A549 (cell line): ENCODE measurements around the gene UGT1A4. TPM values are rescaled to one million over a fixed set of nuclear protein-coding genes. Genes with fewer than 3 reads are reported as not detected.

Source experiments
- ATAC-seq, 2 experiments: fragments of 200-7000 bp in 1 of 2; fragments of >200 bp in 1 of 2; cut with Nextera tagmentation in 1 of 2; cut with Tn5 transposase in 1 of 2; 3 replicates each; pipeline versions ENCODE4 v1.8.0 to v1.9.1; 2018 to 2020; ENCODE audit warnings: mild to moderate bottlenecking in 1 of 2, moderate library complexity in 1 of 2
- CTCF ChIA-PET: fragments of 300-600 bp; sonication (Branson Sonifier 250); formaldehyde crosslinking; extraction: SDS; loops from one replicate; lab custom pipeline; 2021; ENCODE audit warnings: antibody characterized with exemption, inconsistent platforms; lab: Yijun Ruan, JAX
- POLR2A ChIA-PET: fragments of 350-600 bp; formaldehyde crosslinking; extraction: SDS; loops from one replicate; lab custom pipeline; 2021; ENCODE audit warnings: antibody characterized with exemption, inconsistent platforms; lab: Yijun Ruan, JAX
- DNase-seq, 2 experiments: peaks; one replicate each; pipeline versions ENCODE4 v3.0.0 to v3.0.0-alpha.2; 2011 to 2016; ENCODE audit warnings: low read depth in 1 of 2, low spot score in 1 of 2
- FAIRE-seq: peaks from 2 replicates; lab custom pipeline; 2011; peaks lifted over from hg19 to GRCh38; lab: Jason Lieb, UNC
- H3K27ac ChIP-seq, 2 experiments: fragments of >200 bp; sonication (Bioruptor Twin); formaldehyde crosslinking; 3 replicates each; pipeline ENCODE4 v1.5.1; 2016 to 2017
- H3K4me1 ChIP-seq: fragments of >200 bp; sonication (Bioruptor Twin); formaldehyde crosslinking; 3 replicates; pipeline ENCODE4 v1.6.1; 2016
- H3K4me2 ChIP-seq: fragments of >200 bp; sonication (Bioruptor Twin); formaldehyde crosslinking; 3 replicates; pipeline ENCODE4 v1.6.1; 2016
- H3K4me3 ChIP-seq: fragments of >200 bp; sonication (Bioruptor Twin); formaldehyde crosslinking; 3 replicates; pipeline ENCODE4 v1.5.1; 2016
- H3K9me3 ChIP-seq: fragments of >200 bp; sonication (Bioruptor Twin); formaldehyde crosslinking; 3 replicates; pipeline ENCODE4 v1.6.1; 2016
- CBX2 ChIP-seq: fragments of 200-600 bp; sonication (generic); IDR thresholded peaks from 2 replicates; pipeline ENCODE4 v1.6.1; 2016; ENCODE audit warnings: low read depth, mild to moderate bottlenecking, borderline replicate concordance
- CEBPB ChIP-seq, 2 experiments: fragments of >200 bp in 1 of 2; sonication (Bioruptor Twin) in 1 of 2; formaldehyde crosslinking in 1 of 2; IDR thresholded peaks; 2 replicates each; pipeline ENCODE4 v1.6.1; 2012 to 2016
- CHD4 ChIP-seq: fragments of 200-600 bp; sonication (generic); IDR thresholded peaks from 2 replicates; pipeline ENCODE4 v1.6.1; 2016; ENCODE audit warnings: antibody characterized with exemption, mild to moderate bottlenecking, borderline replicate concordance
- EHMT2 ChIP-seq: fragments of 200-600 bp; sonication (generic); IDR thresholded peaks from 2 replicates; pipeline ENCODE4 v1.6.1; 2016; ENCODE audit warnings: antibody characterized with exemption, low read depth, mild to moderate bottlenecking, moderate library complexity
- EP300 ChIP-seq, 2 experiments: fragments of >200 bp; sonication (Bioruptor Twin); formaldehyde crosslinking; IDR thresholded peaks; 2 replicates in 1 of 2; 3 replicates in 1 of 2; pipeline ENCODE4 v1.6.1; 2016 to 2017
- FOSB ChIP-seq: fragments of 250-450 bp; sonication (Bioruptor Pico); IDR thresholded peaks from 2 replicates; pipeline ENCODE4 v1.5.0; 2020; ENCODE audit warnings: mild to moderate bottlenecking, moderate library complexity
- GATA3 ChIP-seq: IDR thresholded peaks from 2 replicates; pipeline ENCODE4 v1.6.1; 2012; ENCODE audit warnings: borderline replicate concordance
- HOXA7 ChIP-seq: fragments of 250-450 bp; sonication (Bioruptor Pico); IDR thresholded peaks from 2 replicates; pipeline ENCODE4 v1.5.0; 2020; ENCODE audit warnings: mild to moderate bottlenecking, moderate library complexity
- HOXB13 ChIP-seq: fragments of 250-450 bp; sonication (Bioruptor Pico); IDR thresholded peaks from 2 replicates; pipeline ENCODE4 v1.5.0; 2020; ENCODE audit warnings: low read depth, mild to moderate bottlenecking, moderate library complexity
- HOXB5 ChIP-seq: fragments of 250-450 bp; sonication (Bioruptor Pico); IDR thresholded peaks from 2 replicates; pipeline ENCODE4 v1.5.0; 2020; ENCODE audit warnings: mild to moderate bottlenecking, moderate library complexity
- KDM1A ChIP-seq: fragments of 200-600 bp; sonication (generic); IDR thresholded peaks from 2 replicates; pipeline ENCODE4 v1.6.1; 2016; ENCODE audit warnings: low read depth, mild to moderate bottlenecking
- KDM5A ChIP-seq: fragments of 200-600 bp; sonication (generic); IDR thresholded peaks from 2 replicates; pipeline ENCODE4 v1.6.1; 2016; ENCODE audit warnings: antibody characterized with exemption, mild to moderate bottlenecking
- MAZ ChIP-seq: fragments of 150-350 bp; IDR thresholded peaks from 2 replicates; pipeline ENCODE4 v1.6.1; 2014; ENCODE audit warnings: antibody characterized with exemption, low read depth, low read length, borderline replicate concordance
- NPAS2 ChIP-seq: fragments of 250-450 bp; sonication (Bioruptor Pico); IDR thresholded peaks from 2 replicates; pipeline ENCODE4 v1.8.0; 2022; ENCODE audit warnings: mild to moderate bottlenecking, moderate library complexity, borderline replicate concordance
- RFX5 ChIP-seq: fragments of 450-650 bp; IDR thresholded peaks from 2 replicates; pipeline ENCODE4 v1.7.1; 2014; ENCODE audit warnings: antibody characterized with exemption, mild to moderate bottlenecking, moderate library complexity
- SMC3 ChIP-seq: fragments of >200 bp; sonication (Bioruptor Twin); formaldehyde crosslinking; IDR thresholded peaks from 3 replicates; pipeline ENCODE4 v1.6.1; 2018; ENCODE audit warnings: inconsistent platforms
- TFCP2L1 ChIP-seq: fragments of 250-450 bp; sonication (Bioruptor Pico); IDR thresholded peaks from 2 replicates; pipeline ENCODE4 v1.5.0; 2021; ENCODE audit warnings: mild to moderate bottlenecking
- ZFP36 ChIP-seq: fragments of 450-650 bp; IDR thresholded peaks from 2 replicates; pipeline ENCODE4 v1.6.1; 2014; ENCODE audit warnings: borderline replicate concordance; ENCODE audit not compliant: partially characterized antibody
- ZSCAN20 ChIP-seq: fragments of 250-450 bp; sonication (Bioruptor Pico); IDR thresholded peaks from 2 replicates; pipeline ENCODE4 v1.8.0; 2022; ENCODE audit warnings: mild to moderate bottlenecking, moderate library complexity
- WGBS: methylation state at CpG from one replicate; pipeline ENCODE4 v1.1.6; 2017; ENCODE audit errors: missing lambda C conversion rate; 5-methylcytosine and 5-hydroxymethylcytosine counted together
- polyA plus RNA-seq, 4 experiments: library from polyadenylated mRNA; depleted of rRNA in 3 of 4; stranded (reverse); fragments of >200 nt; fragmentation: RNase III in 1 of 4; extraction: RNeasy Plus Mini Kit Qiagen cat#74134 plus additional on column Dnase treatment in 1 of 4; gene quantifications; 2 replicates in 3 of 4; 3 replicates in 1 of 4; pipeline ENCODE4 v1.2.3, GENCODE V29; 2011 to 2017
- TF ChIP-seq, protein P1 (sequence below): IDR thresholded peaks from 2 replicates; pipeline ENCODE4 v1.6.1; 2012; ENCODE audit warnings: low read depth, borderline replicate concordance
- TF ChIP-seq, protein P2 (sequence below): fragments of 450-650 bp; IDR thresholded peaks from 2 replicates; pipeline ENCODE4 v1.6.1; 2014; ENCODE audit warnings: antibody characterized with exemption
- TF ChIP-seq, protein P3 (sequence below): fragments of 250-450 bp; sonication (Bioruptor Pico); IDR thresholded peaks from 2 replicates; pipeline ENCODE4 v1.5.0; 2021; ENCODE audit warnings: mild to moderate bottlenecking, moderate library complexity, borderline replicate concordance
- TF ChIP-seq, protein P4 (sequence below): fragments of 250-450 bp; sonication (Bioruptor Pico); IDR thresholded peaks from 2 replicates; pipeline ENCODE4 v1.5.0; 2020; ENCODE audit warnings: low read depth, mild to moderate bottlenecking, moderate library complexity
- TF ChIP-seq, protein P5 (sequence below): fragments of >200 bp; sonication (Bioruptor Twin); formaldehyde crosslinking; IDR thresholded peaks from 3 replicates; pipeline ENCODE4 v1.6.1; 2016
- TF ChIP-seq, protein P6 (sequence below): fragments of >200 bp; sonication (Bioruptor Twin); formaldehyde crosslinking; IDR thresholded peaks from 2 replicates; pipeline ENCODE4 v1.6.1; 2016

UGT1A4 gene
- polyA plus RNA-seq, 2 of the 4 experiments (the other 2 are of a cell fraction), result 0.13 to 0.14 TPM

DNA sequence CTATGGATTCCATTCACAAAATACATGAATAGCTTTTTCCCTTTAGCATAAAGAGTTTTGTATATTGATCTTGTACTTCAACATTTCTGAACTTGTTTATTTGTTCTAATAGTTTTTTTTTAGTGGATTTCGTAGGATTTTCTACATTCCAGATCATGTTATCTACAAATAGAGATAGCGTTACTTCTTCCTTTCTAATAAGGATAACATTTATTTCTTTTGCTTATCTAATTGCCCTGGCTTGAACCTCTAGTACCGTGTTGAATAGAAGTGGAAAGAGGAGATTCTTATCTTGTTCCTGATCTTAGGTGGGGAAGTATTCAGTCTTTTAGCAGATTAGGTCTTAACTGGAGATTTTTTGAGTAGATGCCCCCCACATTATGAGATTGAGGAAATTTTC lies 16.3 kb upstream of the UGT1A4 start:
- peaks cover 41% of the 10 kb centered on the region for H3K9me3 ChIP-seq
- FAIRE-seq, result no peak
- peak overlapping the region; percentile 99 to 100 for H3K27ac ChIP-seq
- TF ChIP-seq TFCP2L1 (CRISPR knock-in tag) (no peak), KDM5A (no peak), MAZ (no peak), EHMT2 (no peak), KDM1A (no peak), CHD4 (no peak)
- TF ChIP-seq, protein P1, sequence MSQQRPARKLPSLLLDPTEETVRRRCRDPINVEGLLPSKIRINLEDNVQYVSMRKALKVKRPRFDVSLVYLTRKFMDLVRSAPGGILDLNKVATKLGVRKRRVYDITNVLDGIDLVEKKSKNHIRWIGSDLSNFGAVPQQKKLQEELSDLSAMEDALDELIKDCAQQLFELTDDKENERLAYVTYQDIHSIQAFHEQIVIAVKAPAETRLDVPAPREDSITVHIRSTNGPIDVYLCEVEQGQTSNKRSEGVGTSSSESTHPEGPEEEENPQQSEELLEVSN, result no peak
- TF ChIP-seq, protein P2, sequence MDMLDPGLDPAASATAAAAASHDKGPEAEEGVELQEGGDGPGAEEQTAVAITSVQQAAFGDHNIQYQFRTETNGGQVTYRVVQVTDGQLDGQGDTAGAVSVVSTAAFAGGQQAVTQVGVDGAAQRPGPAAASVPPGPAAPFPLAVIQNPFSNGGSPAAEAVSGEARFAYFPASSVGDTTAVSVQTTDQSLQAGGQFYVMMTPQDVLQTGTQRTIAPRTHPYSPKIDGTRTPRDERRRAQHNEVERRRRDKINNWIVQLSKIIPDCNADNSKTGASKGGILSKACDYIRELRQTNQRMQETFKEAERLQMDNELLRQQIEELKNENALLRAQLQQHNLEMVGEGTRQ, result no peak
- TF ChIP-seq, all 56 proteins: peak for 0
- WGBS, result 81% methylated on average over 3 of the region's 3 CpGs
- Histone ChIP-seq H3K4me2 (no peak overlapping the region), H3K4me1 (peaks cover 50% of the 10 kb centered on the region), H3K4me3 (no peak overlapping the region)
- ATAC-seq (no peak), DNase-seq (no peak)
- POLR2A ChIA-PET, result no interaction called here
- CTCF ChIA-PET, result interaction anchor here (1.0 kb wide), 1 partner anchor 131 kb away, joined by 5 read pairs; no protein-coding TSS in a partner anchor

DNA sequence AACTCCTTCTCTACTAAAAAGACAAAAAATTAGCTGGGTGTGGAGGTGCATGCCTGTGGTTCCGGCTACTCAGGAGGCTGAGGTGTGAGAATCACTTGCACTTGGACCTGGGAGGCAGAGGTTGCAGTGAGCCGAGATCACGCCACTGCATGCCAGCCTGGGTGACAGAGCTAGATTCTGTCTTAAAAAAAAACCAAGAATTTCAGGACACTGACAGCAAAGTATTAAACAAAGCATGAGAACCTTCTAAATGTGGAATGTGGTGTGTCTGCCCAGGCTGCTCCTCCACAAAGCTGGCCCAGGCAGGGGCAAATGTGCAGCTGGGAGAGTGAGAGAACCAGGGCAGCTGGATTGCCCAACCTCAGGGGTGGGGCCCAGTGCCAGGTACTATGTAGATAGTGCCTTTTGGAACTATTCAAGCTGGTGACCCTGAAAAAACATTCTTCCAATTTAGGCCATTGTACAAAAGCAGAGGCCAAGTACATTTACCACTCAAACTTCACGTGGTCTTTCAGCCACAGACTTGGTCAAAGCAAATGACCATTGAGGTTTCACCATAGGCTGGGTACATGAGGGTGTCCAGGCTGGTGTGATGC lies 12.5 kb upstream of the UGT1A4 start:
- Histone ChIP-seq H3K4me2 (peak overlapping the region; percentile 47; the same call in 2 of the 3 replicates), H3K4me3 (no peak overlapping the region), H3K9me3 (peaks cover 43% of the 10 kb centered on the region), H3K4me1 (peaks cover 58% of the 10 kb centered on the region), H3K27ac (peak overlapping the region; percentile 98 to 100)
- FAIRE-seq (no peak), DNase-seq (peak in 1 of 2 experiments; percentile 70), ATAC-seq (peak; percentile 49 to 59; a peak in 5 of 6 replicates)
- 50% methylated on average over 4 of the region's 4 CpGs for WGBS
- TF ChIP-seq NPAS2 (CRISPR knock-in tag), result 0 out of 2 replicates have a peak, but pooled peaks have one; percentile 7
- peak; percentile 39; the same call in 1 of the 2 replicates for TF ChIP-seq HOXB13 (CRISPR knock-in tag)
- TF ChIP-seq, protein P1, result peak; percentile 32; the same call in 1 of the 2 replicates
- no peak for TF ChIP-seq CBX2
- peak; percentile 49; the same call in 1 of the 2 replicates for TF ChIP-seq HOXA7 (CRISPR knock-in tag)
- TF ChIP-seq TFCP2L1 (CRISPR knock-in tag), result no peak
- TF ChIP-seq, protein P3, sequence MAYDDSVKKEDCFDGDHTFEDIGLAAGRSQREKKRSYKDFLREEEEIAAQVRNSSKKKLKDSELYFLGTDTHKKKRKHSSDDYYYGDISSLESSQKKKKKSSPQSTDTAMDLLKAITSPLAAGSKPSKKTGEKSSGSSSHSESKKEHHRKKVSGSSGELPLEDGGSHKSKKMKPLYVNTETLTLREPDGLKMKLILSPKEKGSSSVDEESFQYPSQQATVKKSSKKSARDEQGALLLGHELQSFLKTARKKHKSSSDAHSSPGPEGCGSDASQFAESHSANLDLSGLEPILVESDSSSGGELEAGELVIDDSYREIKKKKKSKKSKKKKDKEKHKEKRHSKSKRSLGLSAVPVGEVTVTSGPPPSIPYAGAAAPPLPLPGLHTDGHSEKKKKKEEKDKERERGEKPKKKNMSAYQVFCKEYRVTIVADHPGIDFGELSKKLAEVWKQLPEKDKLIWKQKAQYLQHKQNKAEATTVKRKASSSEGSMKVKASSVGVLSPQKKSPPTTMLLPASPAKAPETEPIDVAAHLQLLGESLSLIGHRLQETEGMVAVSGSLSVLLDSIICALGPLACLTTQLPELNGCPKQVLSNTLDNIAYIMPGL (CRISPR knock-in tag), result no peak
- no peak for TF ChIP-seq ZSCAN20 (CRISPR knock-in tag)
- TF ChIP-seq SMC3, result no peak
- TF ChIP-seq, protein P4, sequence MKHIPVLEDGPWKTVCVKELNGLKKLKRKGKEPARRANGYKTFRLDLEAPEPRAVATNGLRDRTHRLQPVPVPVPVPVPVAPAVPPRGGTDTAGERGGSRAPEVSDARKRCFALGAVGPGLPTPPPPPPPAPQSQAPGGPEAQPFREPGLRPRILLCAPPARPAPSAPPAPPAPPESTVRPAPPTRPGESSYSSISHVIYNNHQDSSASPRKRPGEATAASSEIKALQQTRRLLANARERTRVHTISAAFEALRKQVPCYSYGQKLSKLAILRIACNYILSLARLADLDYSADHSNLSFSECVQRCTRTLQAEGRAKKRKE, result peak; percentile 67
- no peak for TF ChIP-seq ZFP36
- peak; percentile 16; the same call in 1 of the 2 replicates for TF ChIP-seq HOXB5 (CRISPR knock-in tag)
- 0 out of 5 replicates have a peak, but pooled peaks of 1 of the 2 experiments have one; percentile 16 for TF ChIP-seq EP300 (IDR thresholded peaks at IDR 0.05)
- TF ChIP-seq FOSB (CRISPR knock-in tag), result no peak; the same call in 1 of the 2 replicates
- TF ChIP-seq CEBPB (IDR thresholded peaks at IDR 0.05), result peak; percentile 75 to 87; a peak in 3 of 4 replicates
- TF ChIP-seq, protein P5, sequence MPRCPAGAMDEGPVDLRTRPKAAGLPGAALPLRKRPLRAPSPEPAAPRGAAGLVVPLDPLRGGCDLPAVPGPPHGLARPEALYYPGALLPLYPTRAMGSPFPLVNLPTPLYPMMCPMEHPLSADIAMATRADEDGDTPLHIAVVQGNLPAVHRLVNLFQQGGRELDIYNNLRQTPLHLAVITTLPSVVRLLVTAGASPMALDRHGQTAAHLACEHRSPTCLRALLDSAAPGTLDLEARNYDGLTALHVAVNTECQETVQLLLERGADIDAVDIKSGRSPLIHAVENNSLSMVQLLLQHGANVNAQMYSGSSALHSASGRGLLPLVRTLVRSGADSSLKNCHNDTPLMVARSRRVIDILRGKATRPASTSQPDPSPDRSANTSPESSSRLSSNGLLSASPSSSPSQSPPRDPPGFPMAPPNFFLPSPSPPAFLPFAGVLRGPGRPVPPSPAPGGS, result 0 out of 3 replicates have a peak, but pooled peaks have one; percentile 22
- TF ChIP-seq GATA3, result no peak
- TF ChIP-seq, protein P6, sequence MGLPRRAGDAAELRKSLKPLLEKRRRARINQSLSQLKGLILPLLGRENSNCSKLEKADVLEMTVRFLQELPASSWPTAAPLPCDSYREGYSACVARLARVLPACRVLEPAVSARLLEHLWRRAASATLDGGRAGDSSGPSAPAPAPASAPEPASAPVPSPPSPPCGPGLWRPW, result no peak
- TF ChIP-seq RFX5, result no peak
- no peak for TF ChIP-seq MAZ
- POLR2A ChIA-PET, result interaction anchor here (1.1 to 2.1 kb wide), 3 partner anchors 127 to 149 kb away, joined by 3 to 7 read pairs (median 5); partner anchors contain the start of gene USP40
- CTCF ChIA-PET, result interaction anchor here (1.0 to 2.2 kb wide), 5 partner anchors 9 to 257 kb away, joined by 4 to 11 read pairs (median 6); no protein-coding TSS in a partner anchor
